ENCODE results near the gene PRSS57.

GRCh38 chr19:661427-662196 is 33.6 kb downstream of the PRSS57 start:
- TF ChIP-seq GATA3 (IDR thresholded peaks at IDR 0.05; ENCODE audit: low read depth, low read length): no peak
- no peak for TF ChIP-seq GATA2 (IDR thresholded peaks at IDR 0.05; ENCODE audit: low read depth, low read length)

All from SH-SY5Y (cell line).